Neuronal stem cell (in vitro differentiated cells): ENCODE results near the gene DGCR2.
A peak's percentile ranks its signal among the peaks of the same experiment; 100 is the strongest.

Source experiments
- DNase-seq: peaks from one replicate; pipeline ENCODE4 v3.0.0-alpha.2; 2013; ENCODE audit warnings: low spot score
- H2AFZ ChIP-seq: one replicate; pipeline ENCODE4 v1.6.1; 2013; ENCODE audit warnings: mild to moderate bottlenecking, low read length, inconsistent platforms
- H2AK5ac ChIP-seq: 2 replicates; pipeline ENCODE4 v1.6.1; 2013; ENCODE audit warnings: low read depth, mild to moderate bottlenecking, inconsistent platforms, low read length, moderate library complexity, mixed read lengths
- H2BK120ac ChIP-seq: 2 replicates; pipeline ENCODE4 v1.6.1; 2013; ENCODE audit warnings: low read depth, mild to moderate bottlenecking, inconsistent platforms, low read length, moderate library complexity, mixed read lengths
- H2BK12ac ChIP-seq: one replicate; pipeline ENCODE4 v1.6.1; 2013; ENCODE audit warnings: low read length, inconsistent platforms
- H2BK15ac ChIP-seq: 2 replicates; pipeline ENCODE4 v1.6.1; 2013; ENCODE audit warnings: mild to moderate bottlenecking, low read length, inconsistent platforms, mixed read lengths
- H2BK5ac ChIP-seq: one replicate; pipeline ENCODE4 v1.6.1; 2013; ENCODE audit warnings: inconsistent platforms, mild to moderate bottlenecking, low read length, moderate library complexity
- H3K14ac ChIP-seq: one replicate; pipeline ENCODE4 v1.6.1; 2013; ENCODE audit warnings: low read length, inconsistent platforms
- H3K18ac ChIP-seq: 2 replicates; pipeline ENCODE4 v1.6.1; 2013; ENCODE audit warnings: low read length, inconsistent platforms
- H3K23ac ChIP-seq: 2 replicates; pipeline ENCODE4 v1.6.1; 2013; ENCODE audit warnings: low read depth, mild to moderate bottlenecking, mixed read lengths, low read length, inconsistent platforms; ENCODE audit not compliant: poor library complexity
- H3K27ac ChIP-seq: replicated peaks from 3 replicates; pipeline ENCODE4 v1.5.1; 2013; ENCODE audit warnings: low read length, inconsistent platforms
- H3K27me3 ChIP-seq, 3 experiments: 2 replicates each; pipeline ENCODE4 v1.6.1; 2013; ENCODE audit warnings: low read length in 3 of 3, mild to moderate bottlenecking in 2 of 3, inconsistent platforms in 1 of 3, low read depth in 1 of 3, mixed read lengths in 1 of 3, moderate library complexity in 1 of 3; ENCODE audit not compliant: control insufficient read depth in 3 of 3, insufficient read depth in 3 of 3
- H3K36me3 ChIP-seq, 2 donors: replicated peaks in 1 of 2; 2 replicates each; pipeline ENCODE4 v1.6.1; 2013; ENCODE audit warnings: low read length in 2 of 2; ENCODE audit not compliant: control insufficient read depth in 2 of 2, insufficient read depth in 2 of 2
- H3K4ac ChIP-seq: 2 replicates; pipeline ENCODE4 v1.6.1; 2013; ENCODE audit warnings: inconsistent platforms, mild to moderate bottlenecking, low read length, moderate library complexity
- H3K4me1 ChIP-seq, 2 donors: 1 replicate in 1 of 2; 2 replicates in 1 of 2; pipeline ENCODE4 v1.6.1; 2013; ENCODE audit warnings: low read length in 2 of 2, low read depth in 1 of 2; ENCODE audit not compliant: control insufficient read depth in 2 of 2, insufficient read depth in 1 of 2
- H3K4me2 ChIP-seq: one replicate; pipeline ENCODE4 v1.6.1; 2013; ENCODE audit warnings: mild to moderate bottlenecking, low read length, inconsistent platforms; ENCODE audit not compliant: insufficient read depth, poor library complexity, severe bottlenecking
- H3K4me3 ChIP-seq, 2 donors: 2 replicates each; pipeline ENCODE4 v1.5.1; 2013; ENCODE audit warnings: low read length in 2 of 2, mild to moderate bottlenecking in 2 of 2, inconsistent platforms in 1 of 2, moderate library complexity in 1 of 2
- H3K79me1 ChIP-seq: one replicate; pipeline ENCODE4 v1.6.1; 2013; ENCODE audit warnings: low read depth, mild to moderate bottlenecking, inconsistent platforms, low read length, moderate library complexity
- H3K9ac ChIP-seq: one replicate; pipeline ENCODE4 v1.6.1; 2013; ENCODE audit warnings: mild to moderate bottlenecking, low read depth, low read length, inconsistent platforms; ENCODE audit not compliant: poor library complexity
- H3K9me3 ChIP-seq, 2 donors: replicated peaks in 1 of 2; 2 replicates each; pipeline versions ENCODE3 to v1.6.1; 2013; ENCODE audit warnings: low read length in 2 of 2, mild to moderate bottlenecking in 2 of 2, inconsistent platforms in 1 of 2, low read depth in 1 of 2, mixed read lengths in 1 of 2, moderate library complexity in 1 of 2; ENCODE audit not compliant: control insufficient read depth in 2 of 2, insufficient read depth in 1 of 2
- H4K8ac ChIP-seq: one replicate; pipeline ENCODE4 v1.6.1; 2013; ENCODE audit warnings: low read depth, mild to moderate bottlenecking, inconsistent platforms, low read length, moderate library complexity
- H4K91ac ChIP-seq: one replicate; pipeline ENCODE4 v1.6.1; 2013; ENCODE audit warnings: low read length, low read depth, mild to moderate bottlenecking, inconsistent platforms; ENCODE audit not compliant: poor library complexity
- WGBS, 2 donors: extraction: QIAGEN DNeasy Blood & Tissue Kit; methylation state at CpG; one replicate each; pipeline ENCODE4 v1.1.7; 2013; ENCODE audit warnings: missing lambda C conversion rate in 2 of 2, mixed read lengths in 1 of 2; ENCODE audit not compliant: insufficient read length in 2 of 2, insufficient replicate concordance in 1 of 2; ENCODE audit errors: extremely low coverage in 2 of 2; 5-methylcytosine and 5-hydroxymethylcytosine counted together

Gene DGCR2

DNA sequence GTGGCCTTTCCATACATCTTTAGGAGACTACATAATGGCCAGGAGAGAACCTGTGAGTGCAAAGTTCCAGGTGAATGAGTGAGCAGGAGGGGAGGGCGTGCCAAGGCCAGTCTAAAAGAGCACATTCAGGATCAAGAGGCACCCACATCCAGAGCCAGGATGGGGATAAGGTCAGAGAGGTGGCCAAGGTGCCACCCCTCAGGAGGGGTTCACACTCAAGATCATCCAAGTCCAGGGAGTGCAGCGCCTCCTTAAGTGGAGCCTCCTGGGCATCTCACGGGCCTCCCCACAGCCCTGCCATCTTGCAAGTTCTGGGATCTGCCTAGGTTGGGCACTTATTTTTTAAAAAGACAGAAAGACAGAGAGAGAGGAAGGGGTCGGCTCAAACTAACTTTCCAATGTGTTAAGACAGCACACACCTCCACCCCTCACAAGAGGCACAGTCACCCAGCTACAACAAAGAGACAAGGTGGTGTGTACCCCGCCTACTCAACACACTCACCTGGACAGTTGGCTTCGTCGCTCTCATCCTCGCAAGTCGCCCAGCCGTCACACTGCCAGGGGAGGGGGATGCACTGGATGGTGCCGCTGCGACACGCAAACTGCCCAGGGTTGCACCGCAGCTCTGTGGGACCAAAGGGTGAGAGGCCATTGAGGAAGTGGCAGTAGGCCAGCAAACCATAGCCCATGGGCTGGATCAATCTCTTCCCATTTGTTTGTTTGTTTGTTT is 33.2 kb downstream of the DGCR2 start:
- H2BK120ac ChIP-seq, result no peak overlapping the region
- H3K23ac ChIP-seq, result peak overlapping the region; percentile 22
- no peak overlapping the region for H4K8ac ChIP-seq
- no peak overlapping the region for H3K9ac ChIP-seq
- no CpG with 5 or more reads among the region's 14 CpGs for WGBS, 2 donors
- no peak for DNase-seq
- peaks cover 0 to 20% of the 10 kb centered on the region in 2 donors for H3K4me1 ChIP-seq
- peaks cover 0 to 5% of the 10 kb centered on the region in 2 donors for H3K9me3 ChIP-seq
- H2BK15ac ChIP-seq, result no peak overlapping the region
- no peak overlapping the region for H3K4me3 ChIP-seq
- peaks cover 7 to 25% of the 10 kb centered on the region in 2 donors for H3K36me3 ChIP-seq
- no peak overlapping the region for H3K14ac ChIP-seq
- no peak overlapping the region for H3K4ac ChIP-seq
- H3K27ac ChIP-seq, result no peak overlapping the region
- no peak overlapping the region for H3K4me2 ChIP-seq
- no peak overlapping the region for H2AK5ac ChIP-seq
- H2BK5ac ChIP-seq, result no peak overlapping the region
- H4K91ac ChIP-seq, result no peak overlapping the region
- H2BK12ac ChIP-seq, result no peak overlapping the region
- H2AFZ ChIP-seq, result no peak overlapping the region
- H3K79me1 ChIP-seq, result no peaks in the 10 kb centered on the region
- H3K27me3 ChIP-seq, result no peaks in the 10 kb centered on the region
- no peak overlapping the region for H3K18ac ChIP-seq

GRCh38 chr22:19086896-19087295 is 35.3 kb downstream of the DGCR2 start:
- Histone ChIP-seq H3K4me1 (peaks cover 0 to 20% of the 10 kb centered on the region in 2 donors), H3K18ac (no peak overlapping the region), H3K4me3 (no peak overlapping the region), H3K14ac (no peak overlapping the region), H3K4me2 (no peak overlapping the region), H3K9ac (no peak overlapping the region), H3K36me3 (peaks cover 11 to 35% of the 10 kb centered on the region in 2 donors), H2AK5ac (no peak overlapping the region), H3K27me3 (no peaks in the 10 kb centered on the region), H3K4ac (no peak overlapping the region), H2BK120ac (no peak overlapping the region), H2AFZ (no peak overlapping the region), H3K23ac (no peak overlapping the region), H3K79me1 (no peaks in the 10 kb centered on the region), H3K9me3 (peaks cover 0 to 5% of the 10 kb centered on the region in 2 donors), H4K8ac (no peak overlapping the region), H2BK5ac (no peak overlapping the region), H3K27ac (no peak overlapping the region), H2BK12ac (no peak overlapping the region), H2BK15ac (no peak overlapping the region), H4K91ac (no peak overlapping the region)
- no peak for DNase-seq
- no CpG with 5 or more reads among the region's 3 CpGs for WGBS, 2 donors

DNA sequence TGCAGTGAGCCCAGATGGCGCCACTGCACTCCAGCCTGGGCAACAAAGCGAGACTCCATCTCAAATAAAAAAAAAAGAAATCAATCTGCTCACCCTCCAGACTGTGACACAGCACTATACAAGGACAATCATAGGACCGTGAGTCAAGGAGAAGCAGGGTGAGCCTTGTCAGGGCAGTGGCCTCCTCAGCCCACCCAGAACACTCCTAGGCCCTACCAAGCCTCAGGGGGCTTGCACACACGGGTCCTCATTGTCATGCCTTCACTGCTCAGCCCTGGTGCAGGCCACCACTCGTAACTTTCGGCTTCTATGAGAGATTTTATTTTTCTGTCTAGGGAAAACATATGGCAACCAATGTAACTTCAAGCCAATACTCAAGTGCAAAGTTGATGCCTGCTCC is 35.8 kb downstream of the DGCR2 start:
- H3K27ac ChIP-seq, result no peak overlapping the region

DNA sequence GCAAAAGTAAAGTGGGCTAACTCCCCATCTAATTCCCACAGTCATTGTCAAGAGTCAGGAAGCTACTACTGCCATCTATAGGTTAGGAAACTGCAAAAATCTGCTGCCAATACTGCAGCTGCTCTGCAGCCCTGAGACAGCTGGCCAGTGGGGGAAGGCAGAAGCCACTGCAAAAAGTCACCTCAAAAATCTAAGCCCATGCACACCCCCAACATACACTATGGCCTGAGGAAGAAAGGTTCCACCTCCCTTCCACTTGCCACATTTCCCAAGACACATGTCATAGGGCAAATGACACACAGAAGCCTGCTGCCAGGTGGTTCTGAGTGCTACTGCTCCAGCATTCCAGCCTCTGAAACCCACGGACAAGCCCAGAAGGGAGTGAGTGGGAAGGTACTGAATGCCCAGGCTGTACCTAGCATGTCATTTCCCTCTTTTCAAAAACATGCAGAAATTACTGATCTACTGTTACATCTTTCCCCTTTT is 36.9 kb downstream of the DGCR2 start:
- H3K18ac ChIP-seq, result no peak overlapping the region
- no peak overlapping the region for H4K91ac ChIP-seq
- no peak overlapping the region for H3K4me3 ChIP-seq
- H3K9ac ChIP-seq, result no peak overlapping the region
- peaks cover 13 to 50% of the 10 kb centered on the region in 2 donors for H3K36me3 ChIP-seq
- H3K27me3 ChIP-seq, result no peaks in the 10 kb centered on the region
- no peak overlapping the region for H3K4ac ChIP-seq
- H2AK5ac ChIP-seq, result no peak overlapping the region
- no peak for DNase-seq
- no peak overlapping the region for H3K14ac ChIP-seq
- H2BK5ac ChIP-seq, result no peak overlapping the region
- H4K8ac ChIP-seq, result no peak overlapping the region
- H2BK15ac ChIP-seq, result no peak overlapping the region
- no peaks in the 10 kb centered on the region for H3K79me1 ChIP-seq
- H3K23ac ChIP-seq, result no peak overlapping the region
- H3K4me2 ChIP-seq, result no peak overlapping the region
- H2BK12ac ChIP-seq, result no peak overlapping the region
- H2BK120ac ChIP-seq, result no peak overlapping the region
- no peak overlapping the region for H3K27ac ChIP-seq
- WGBS, 2 donors, result no CpG with 5 or more reads among the region's 1 CpG
- no peak overlapping the region for H2AFZ ChIP-seq
- peaks cover 0 to 20% of the 10 kb centered on the region in 2 donors for H3K4me1 ChIP-seq
- H3K9me3 ChIP-seq, result peaks cover 0 to 5% of the 10 kb centered on the region in 2 donors

More for the DNA sequence above, 35.8 kb downstream of the DGCR2 start:
- H2BK120ac ChIP-seq, result no peak overlapping the region
- no peak overlapping the region for H3K4me2 ChIP-seq
- peaks cover 0 to 5% of the 10 kb centered on the region in 2 donors for H3K9me3 ChIP-seq
- H2AFZ ChIP-seq, result no peak overlapping the region
- H3K4me1 ChIP-seq, result peaks cover 0 to 20% of the 10 kb centered on the region in 2 donors
- H4K8ac ChIP-seq, result no peak overlapping the region
- H3K9ac ChIP-seq, result no peak overlapping the region
- H3K27me3 ChIP-seq, result no peaks in the 10 kb centered on the region
- no peak overlapping the region for H2BK5ac ChIP-seq
- no peak overlapping the region for H3K18ac ChIP-seq
- H2BK15ac ChIP-seq, result no peak overlapping the region
- H3K79me1 ChIP-seq, result no peaks in the 10 kb centered on the region
- H3K14ac ChIP-seq, result no peak overlapping the region
- H3K4me3 ChIP-seq, result no peak overlapping the region
- H3K36me3 ChIP-seq, result peaks cover 11 to 40% of the 10 kb centered on the region in 2 donors
- no peak overlapping the region for H3K23ac ChIP-seq
- no peak overlapping the region for H3K4ac ChIP-seq
- DNase-seq, result no peak
- H4K91ac ChIP-seq, result no peak overlapping the region
- H2BK12ac ChIP-seq, result no peak overlapping the region
- no CpG with 5 or more reads among the region's 6 CpGs for WGBS, 2 donors
- no peak overlapping the region for H2AK5ac ChIP-seq
